GM12875 (cell line): ENCODE data around the gene SGMS2.

ENCODE experiments used
- H3K4me3 ChIP-seq: one replicate; pipeline ENCODE4 v1.5.1; 2011; ENCODE audit warnings: low read depth, low read length, control low read depth
- CTCF ChIP-seq: IDR thresholded peaks from 2 replicates; pipeline ENCODE4 v1.5.1; 2011; ENCODE audit warnings: low read depth, mild to moderate bottlenecking, control low read depth, inconsistent platforms, low read length, moderate library complexity, borderline replicate concordance; ENCODE audit not compliant: insufficient read depth

SGMS2 gene

GRCh38 chr4:107939307-107939706 is 114.6 kb downstream of the SGMS2 start:
- no peak overlapping the region for H3K4me3 ChIP-seq
- TF ChIP-seq CTCF: no peak

GRCh38 chr4:107945809-107946208 is 121.1 kb downstream of the SGMS2 start:
- no peak for TF ChIP-seq CTCF
- no peak overlapping the region for H3K4me3 ChIP-seq

- no peak for TF ChIP-seq CTCF
- H3K4me3 ChIP-seq: no peak overlapping the region
Observed at GRCh38 chr4:107950746-107951540, 126.2 kb downstream of the SGMS2 start.

GRCh38 chr4:107951551-107951950 is 126.8 kb downstream of the SGMS2 start:
- no peak for TF ChIP-seq CTCF
- H3K4me3 ChIP-seq: no peak overlapping the region

- no peak for TF ChIP-seq CTCF
Observed at GRCh38 chr4:107956011-107956410, 131.3 kb downstream of the SGMS2 start.

More at GRCh38 chr4:107956011-107956410, 131.3 kb downstream of the SGMS2 start:
- H3K4me3 ChIP-seq: no peak overlapping the region
